Activated CD8-positive, alpha-beta memory T cell treated with anti-CD3 and anti-CD28 coated beads for 1 hour (primary cell): ENCODE results near the gene PRKG1.
"Not testable (repeated sequence)": the region's sequence is repeated elsewhere in the genome, so short reads cannot be mapped to it uniquely, and the experiment has no call there.

ENCODE experiments used
- DNase-seq, 2 donors: peaks; one replicate each; pipeline ENCODE4 v3.0.0-alpha.2; 2020; ENCODE audit warnings: low read depth in 1 of 2; ENCODE audit errors: extremely low read depth in 1 of 2

PRKG1 gene

GRCh38 chr10:51257511-51258248 is 183.4 kb downstream of the PRKG1 start:
- DNase-seq: no peak

GRCh38 chr10:51260376-51260775 is 186.1 kb downstream of the PRKG1 start:
- DNase-seq: no peak

GRCh38 chr10:51266496-51266895 is 192.2 kb downstream of the PRKG1 start:
- DNase-seq: no peak

- not testable (repeated sequence) for DNase-seq
These were observed 193.8 kb downstream of the PRKG1 start for GRCh38 chr10:51267980-51268570.

- DNase-seq: no peak
These were observed 195.5 kb downstream of the PRKG1 start for GRCh38 chr10:51269821-51270220.

GRCh38 chr10:51270936-51271530 is 196.7 kb downstream of the PRKG1 start:
- no peak for DNase-seq

GRCh38 chr10:51272099-51272498 is 197.8 kb downstream of the PRKG1 start:
- DNase-seq: not testable (repeated sequence)

- DNase-seq: no peak
These were observed 198.3 kb downstream of the PRKG1 start for GRCh38 chr10:51272555-51272954.

- no peak for DNase-seq
These were observed 199.3 kb downstream of the PRKG1 start for GRCh38 chr10:51273574-51273973.

- DNase-seq: not testable (repeated sequence)
These were observed 201.8 kb downstream of the PRKG1 start for GRCh38 chr10:51276097-51276496.

GRCh38 chr10:51281387-51281786 is 207.1 kb downstream of the PRKG1 start:
- not testable (repeated sequence) for DNase-seq

- no peak for DNase-seq
These were observed 211.3 kb downstream of the PRKG1 start for GRCh38 chr10:51285601-51286000.

GRCh38 chr10:51288511-51288910 is 214.2 kb downstream of the PRKG1 start:
- DNase-seq: no peak

- no peak for DNase-seq
These were observed 215.2 kb downstream of the PRKG1 start for GRCh38 chr10:51289519-51289918.

GRCh38 chr10:51291961-51292360 is 217.7 kb downstream of the PRKG1 start:
- no peak for DNase-seq

GRCh38 chr10:51297438-51297837 is 223.2 kb downstream of the PRKG1 start:
- no peak for DNase-seq

- no peak for DNase-seq
These were observed 226.5 kb downstream of the PRKG1 start for GRCh38 chr10:51300617-51301304.

GRCh38 chr10:51301644-51302043 is 227.4 kb downstream of the PRKG1 start:
- DNase-seq: no peak

- no peak for DNase-seq
These were observed 228.0 kb downstream of the PRKG1 start for GRCh38 chr10:51302316-51302715.

- no peak for DNase-seq
These were observed 233.8 kb downstream of the PRKG1 start for GRCh38 chr10:51308116-51308515.

- DNase-seq: no peak
These were observed 236.9 kb downstream of the PRKG1 start for GRCh38 chr10:51311228-51311627.

GRCh38 chr10:51312817-51313216 is 238.5 kb downstream of the PRKG1 start:
- no peak for DNase-seq
